ENCODE data around the gene CRADD. TPM values are rescaled to one million over a fixed set of nuclear protein-coding genes. Genes with fewer than 3 reads are reported as not detected.

CRADD gene
- total RNA-seq, 1 experiment from 2014 or later, result 10.1 TPM

DNA sequence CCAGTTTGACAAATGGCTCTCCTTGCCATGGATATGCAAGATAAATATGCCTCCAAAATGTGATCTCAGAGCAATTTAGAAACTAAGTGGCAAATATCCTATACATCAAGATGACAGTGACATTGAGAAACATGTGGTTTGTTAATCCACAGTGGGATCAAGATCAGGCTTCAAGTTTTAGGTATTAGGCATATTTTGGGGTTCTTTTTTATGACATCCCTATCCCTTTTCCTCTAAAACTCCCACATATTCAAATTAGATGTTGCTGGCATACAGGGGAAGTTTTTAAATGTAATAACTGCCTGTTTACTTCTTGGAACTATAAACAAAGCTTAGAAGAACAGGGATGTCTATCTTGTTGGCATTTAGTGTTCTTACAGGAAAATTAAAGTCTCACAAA is 179.4 kb downstream of the CRADD start:
- CTCF ChIA-PET, result no interaction called here
- TF ChIP-seq, protein P1, sequence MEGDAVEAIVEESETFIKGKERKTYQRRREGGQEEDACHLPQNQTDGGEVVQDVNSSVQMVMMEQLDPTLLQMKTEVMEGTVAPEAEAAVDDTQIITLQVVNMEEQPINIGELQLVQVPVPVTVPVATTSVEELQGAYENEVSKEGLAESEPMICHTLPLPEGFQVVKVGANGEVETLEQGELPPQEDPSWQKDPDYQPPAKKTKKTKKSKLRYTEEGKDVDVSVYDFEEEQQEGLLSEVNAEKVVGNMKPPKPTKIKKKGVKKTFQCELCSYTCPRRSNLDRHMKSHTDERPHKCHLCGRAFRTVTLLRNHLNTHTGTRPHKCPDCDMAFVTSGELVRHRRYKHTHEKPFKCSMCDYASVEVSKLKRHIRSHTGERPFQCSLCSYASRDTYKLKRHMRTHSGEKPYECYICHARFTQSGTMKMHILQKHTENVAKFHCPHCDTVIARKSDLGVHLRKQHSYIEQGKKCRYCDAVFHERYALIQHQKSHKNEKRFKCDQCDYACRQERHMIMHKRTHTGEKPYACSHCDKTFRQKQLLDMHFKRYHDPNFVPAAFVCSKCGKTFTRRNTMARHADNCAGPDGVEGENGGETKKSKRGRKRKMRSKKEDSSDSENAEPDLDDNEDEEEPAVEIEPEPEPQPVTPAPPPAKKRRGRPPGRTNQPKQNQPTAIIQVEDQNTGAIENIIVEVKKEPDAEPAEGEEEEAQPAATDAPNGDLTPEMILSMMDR (IDR thresholded peaks at IDR 0.05; ENCODE audit: unreplicated experiment), result no peak
- intact Hi-C loops (cut with micrococcal nuclease; ENCODE audit: unreplicated experiment), result no loop called here
- Mint-ChIP-seq H3K9me3 (ENCODE audit: low read depth, unreplicated experiment) (no peaks in the 10 kb centered on the region), H3K27me3 (ENCODE audit: unreplicated experiment) (no peaks in the 10 kb centered on the region), H3K4me3 (ENCODE audit: low read depth, unreplicated experiment) (no peak overlapping the region), H3K4me1 (ENCODE audit: low read depth, unreplicated experiment) (no peaks in the 10 kb centered on the region), H3K27ac (ENCODE audit: unreplicated experiment) (no peak overlapping the region), H3K36me3 (ENCODE audit: insufficient read depth, unreplicated experiment) (no peaks in the 10 kb centered on the region)
- DNase-seq, result no peak
- no TSS peak for BruUV-seq (replicated peaks)

DNA sequence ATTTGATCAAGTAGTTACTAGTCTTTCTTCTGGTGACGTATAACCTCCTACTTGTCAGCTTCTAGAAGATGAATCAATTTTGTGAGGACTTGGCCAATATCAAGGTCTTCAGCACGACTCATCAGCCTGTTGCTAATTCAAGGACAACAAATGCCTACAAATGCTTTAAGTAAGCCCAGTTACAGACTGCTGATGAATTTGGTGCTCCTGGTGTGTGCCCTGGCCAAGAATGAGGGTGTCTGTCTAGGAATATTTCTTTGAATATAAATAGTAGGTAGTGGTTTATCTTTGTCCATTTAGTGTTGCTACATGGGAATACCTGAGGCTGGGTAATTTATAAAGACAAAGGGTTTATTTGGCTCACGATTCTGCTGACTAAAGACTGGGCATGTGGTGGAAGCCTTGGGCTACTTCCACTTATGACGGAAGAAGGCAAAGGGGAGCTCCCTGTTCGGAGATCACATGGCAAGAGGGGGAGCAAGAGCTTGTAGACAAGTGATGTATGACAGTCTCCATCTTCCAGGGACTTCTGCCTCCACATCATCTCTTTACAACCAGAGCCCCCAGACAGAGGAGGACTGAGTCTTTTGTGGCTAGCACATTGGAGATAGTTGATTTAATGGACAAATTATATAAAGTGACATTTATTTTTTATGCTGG is 180.2 kb downstream of the CRADD start:
- Mint-ChIP-seq H3K36me3 (ENCODE audit: insufficient read depth, unreplicated experiment) (no peaks in the 10 kb centered on the region), H3K27ac (ENCODE audit: unreplicated experiment) (no peak overlapping the region), H3K4me3 (ENCODE audit: low read depth, unreplicated experiment) (no peak overlapping the region), H3K27me3 (ENCODE audit: unreplicated experiment) (no peaks in the 10 kb centered on the region), H3K4me1 (ENCODE audit: low read depth, unreplicated experiment) (no peaks in the 10 kb centered on the region), H3K9me3 (ENCODE audit: low read depth, unreplicated experiment) (no peaks in the 10 kb centered on the region)
- TF ChIP-seq, protein P1 (IDR thresholded peaks at IDR 0.05; ENCODE audit: unreplicated experiment), result no peak
- no TSS peak for BruUV-seq (replicated peaks)
- DNase-seq, result no peak
- CTCF ChIA-PET, result no interaction called here
- intact Hi-C loops (cut with micrococcal nuclease; ENCODE audit: unreplicated experiment), result no loop called here

DNA sequence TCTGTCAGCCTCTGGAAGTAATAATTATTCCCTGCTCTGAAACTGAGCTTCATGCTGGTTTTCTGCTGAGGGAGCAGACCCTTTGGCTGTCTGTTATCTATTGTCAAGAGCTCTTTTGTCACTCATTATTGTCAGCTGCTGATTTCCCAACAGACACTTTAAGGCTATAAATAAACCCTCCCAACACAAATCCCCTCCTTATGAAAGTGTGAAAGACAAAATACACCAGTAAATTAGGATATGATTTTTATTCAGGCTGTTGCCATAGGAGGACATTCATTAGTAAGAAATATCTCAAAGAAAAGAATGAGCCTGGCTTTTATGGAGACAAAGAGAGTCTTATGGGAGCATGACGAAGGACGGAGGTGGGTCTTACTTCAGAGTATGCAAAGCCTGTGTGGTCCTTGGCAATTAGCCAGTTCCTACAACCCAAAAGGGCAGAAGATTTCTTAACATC is 180.8 kb downstream of the CRADD start:
- Mint-ChIP-seq H3K27ac (ENCODE audit: unreplicated experiment) (no peak overlapping the region), H3K27me3 (ENCODE audit: unreplicated experiment) (no peaks in the 10 kb centered on the region), H3K36me3 (ENCODE audit: insufficient read depth, unreplicated experiment) (no peaks in the 10 kb centered on the region), H3K9me3 (ENCODE audit: low read depth, unreplicated experiment) (no peaks in the 10 kb centered on the region), H3K4me3 (ENCODE audit: low read depth, unreplicated experiment) (no peak overlapping the region), H3K4me1 (ENCODE audit: low read depth, unreplicated experiment) (no peaks in the 10 kb centered on the region)
- BruUV-seq (replicated peaks), result no TSS peak
- DNase-seq, result no peak
- TF ChIP-seq, protein P1 (IDR thresholded peaks at IDR 0.05; ENCODE audit: unreplicated experiment), result no peak
- CTCF ChIA-PET, result no interaction called here
- intact Hi-C loops (cut with micrococcal nuclease; ENCODE audit: unreplicated experiment), result no loop called here

DNA sequence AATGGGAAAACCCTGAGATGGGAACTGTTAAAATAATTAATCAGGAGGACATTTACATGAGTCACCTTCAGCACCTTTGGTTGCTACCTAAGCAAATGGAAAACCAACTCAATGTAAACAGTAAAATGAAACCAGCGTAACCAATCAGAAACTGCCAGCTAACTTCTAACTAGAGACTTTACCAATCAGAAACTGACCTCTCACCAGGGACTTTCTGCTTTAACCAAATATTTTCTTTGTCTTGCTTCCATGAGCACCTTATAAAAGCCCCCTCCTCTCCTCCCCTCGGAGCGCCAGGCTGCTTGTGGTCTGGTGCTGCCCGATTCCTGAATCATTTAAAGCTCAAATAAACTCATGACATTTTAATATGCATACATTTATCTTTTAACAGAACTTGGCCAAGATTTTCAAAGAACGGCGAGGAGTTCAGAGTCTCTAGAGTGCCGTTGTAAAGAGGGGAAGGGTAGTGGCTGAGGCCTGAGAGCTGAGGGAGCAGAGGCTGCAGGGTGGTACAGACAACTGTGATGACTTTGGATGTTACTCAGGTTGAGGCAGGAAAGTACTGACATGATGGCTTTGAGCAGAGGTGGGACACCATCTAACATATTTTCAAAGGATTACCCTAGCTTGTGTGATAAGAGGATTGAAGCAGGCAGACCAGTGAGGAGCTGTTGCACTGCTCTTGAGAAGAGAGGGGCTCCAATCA is 183.6 kb downstream of the CRADD start:
- TF ChIP-seq, protein P1 (IDR thresholded peaks at IDR 0.05; ENCODE audit: unreplicated experiment), result no peak
- H3K4me3 Mint-ChIP-seq (ENCODE audit: low read depth, unreplicated experiment), result no peak overlapping the region
- no TSS peak for BruUV-seq (replicated peaks)
- intact Hi-C loops (cut with micrococcal nuclease; ENCODE audit: unreplicated experiment), result no loop called here
- CTCF ChIA-PET, result interaction anchor here (0.7 kb wide), 1 partner anchor 150 kb away, joined by 3 read pairs; no protein-coding TSS in a partner anchor
- H3K27ac Mint-ChIP-seq (ENCODE audit: unreplicated experiment), result no peak overlapping the region
- no peaks in the 10 kb centered on the region for H3K27me3 Mint-ChIP-seq (ENCODE audit: unreplicated experiment)
- peaks cover 2% of the 10 kb centered on the region for H3K9me3 Mint-ChIP-seq (ENCODE audit: low read depth, unreplicated experiment)
- H3K36me3 Mint-ChIP-seq (ENCODE audit: insufficient read depth, unreplicated experiment), result no peaks in the 10 kb centered on the region
- no peak for DNase-seq
- no peaks in the 10 kb centered on the region for H3K4me1 Mint-ChIP-seq (ENCODE audit: low read depth, unreplicated experiment)
